ENCODE data around the gene ADH6.
"Not testable (repeated sequence)": the region's sequence is repeated elsewhere in the genome, so short reads cannot be mapped to it uniquely, and the experiment has no call there.

The ADH6 gene

DNA sequence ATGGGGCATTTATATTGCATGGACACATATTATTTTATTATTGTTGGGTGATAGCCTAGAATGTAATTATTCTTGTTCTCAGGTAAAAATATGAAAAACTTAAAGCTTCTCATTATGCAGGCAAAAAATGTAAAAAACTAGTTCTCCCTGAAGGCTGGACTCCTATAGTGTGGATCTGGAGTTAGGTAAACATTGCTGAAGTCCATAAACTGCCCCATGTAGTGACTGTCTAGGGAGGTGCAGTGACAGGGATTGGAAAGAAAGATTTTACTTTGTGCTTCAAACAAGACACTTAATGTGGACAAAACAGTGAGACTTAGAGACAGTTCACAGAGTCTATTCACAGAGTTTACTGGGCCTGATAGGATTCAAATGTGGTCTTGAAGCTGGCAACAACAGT is 17.0 kb downstream of the ADH6 start:
- no peak for DNase-seq (ENCODE audit: low read depth, low spot score)
- no peak overlapping the region for H3K4me3 ChIP-seq (ENCODE audit: low read length)

DNA sequence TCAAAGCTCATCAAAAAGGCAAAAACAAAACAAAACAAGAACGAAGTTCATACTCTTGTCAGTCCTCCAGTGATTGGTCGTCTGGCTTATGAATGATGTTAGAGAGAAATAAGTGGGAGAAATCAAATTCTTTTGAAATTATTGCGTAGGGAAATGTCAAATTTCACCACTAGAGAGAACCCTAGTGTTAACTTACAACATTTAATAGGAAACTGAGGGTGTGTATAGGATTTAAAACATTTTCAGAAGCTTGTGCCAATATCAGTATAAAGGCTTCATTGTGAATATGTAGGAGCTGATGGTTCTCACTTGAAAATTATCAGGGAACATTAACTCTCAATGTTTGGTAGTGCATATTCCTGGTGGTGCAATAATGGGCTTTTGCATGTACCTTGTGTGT is 17.4 kb downstream of the ADH6 start:
- no peak overlapping the region for H3K4me3 ChIP-seq (ENCODE audit: low read length)
- peak; percentile 10 for DNase-seq (ENCODE audit: low read depth, low spot score)

DNA sequence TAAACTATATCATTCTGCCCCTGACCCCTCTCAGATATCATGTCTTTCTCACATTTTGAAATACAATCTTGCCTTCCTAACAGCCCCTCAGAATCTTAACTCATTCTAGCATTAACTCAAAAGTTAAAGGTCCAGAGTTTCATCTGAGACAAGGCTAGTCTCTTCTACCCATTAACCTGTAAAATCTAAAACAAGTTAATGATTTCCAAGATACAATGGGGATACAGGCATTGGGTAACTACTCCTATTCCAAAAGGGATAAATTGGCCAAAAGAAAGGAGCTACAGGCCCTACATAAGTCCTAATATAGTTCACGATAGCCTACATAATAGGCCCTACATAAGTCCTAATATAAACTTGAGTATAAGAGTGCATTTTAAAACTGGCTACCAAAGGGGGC is 18.9 kb downstream of the ADH6 start:
- no peak for DNase-seq (ENCODE audit: low read depth, low spot score)
- no peak overlapping the region for H3K4me3 ChIP-seq (ENCODE audit: low read length)

DNA sequence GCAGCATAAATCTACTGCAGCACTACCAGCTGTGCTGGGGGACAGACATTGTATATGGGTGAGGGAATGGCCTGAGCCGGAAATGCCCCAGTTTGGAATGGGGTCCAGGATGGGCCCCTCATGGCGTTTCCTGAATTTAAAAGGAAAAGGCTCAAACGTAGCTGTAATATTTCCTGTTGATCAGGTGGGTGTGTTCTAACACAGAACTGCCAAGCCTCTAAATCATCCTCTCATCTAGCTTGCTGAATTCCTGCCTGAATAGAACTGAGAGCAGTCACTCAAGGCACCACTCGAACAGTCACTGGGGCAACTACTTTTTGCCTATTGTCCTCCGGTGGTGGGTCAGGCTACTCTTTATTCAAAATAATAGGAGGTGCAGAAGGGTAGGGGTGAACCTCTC is 28.7 kb downstream of the ADH6 start:
- H3K4me3 ChIP-seq (ENCODE audit: low read length) = no peak overlapping the region
- no peak for DNase-seq (ENCODE audit: low read depth, low spot score)

DNA sequence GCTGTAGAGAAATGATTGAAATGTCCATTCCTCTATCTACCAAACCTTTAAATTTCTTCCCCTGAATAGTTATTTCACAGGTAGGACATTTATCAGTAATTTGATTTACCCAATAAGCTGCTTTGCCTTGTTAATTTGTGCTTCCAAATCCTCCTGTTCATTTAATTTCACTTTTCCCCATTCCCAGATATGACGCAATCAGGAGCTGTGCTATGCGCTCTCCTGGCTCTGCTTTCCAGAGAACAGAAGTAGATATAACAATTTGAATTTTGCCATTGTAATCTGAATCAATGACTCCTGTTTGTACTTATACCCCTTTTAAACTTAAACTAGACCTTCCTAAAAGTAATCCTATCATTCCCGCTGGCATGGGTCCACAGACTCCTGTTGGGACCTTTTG is 29.1 kb downstream of the ADH6 start:
- DNase-seq (ENCODE audit: low read depth, low spot score); H3K4me3 ChIP-seq (ENCODE audit: low read length): not testable (repeated sequence)

DNA sequence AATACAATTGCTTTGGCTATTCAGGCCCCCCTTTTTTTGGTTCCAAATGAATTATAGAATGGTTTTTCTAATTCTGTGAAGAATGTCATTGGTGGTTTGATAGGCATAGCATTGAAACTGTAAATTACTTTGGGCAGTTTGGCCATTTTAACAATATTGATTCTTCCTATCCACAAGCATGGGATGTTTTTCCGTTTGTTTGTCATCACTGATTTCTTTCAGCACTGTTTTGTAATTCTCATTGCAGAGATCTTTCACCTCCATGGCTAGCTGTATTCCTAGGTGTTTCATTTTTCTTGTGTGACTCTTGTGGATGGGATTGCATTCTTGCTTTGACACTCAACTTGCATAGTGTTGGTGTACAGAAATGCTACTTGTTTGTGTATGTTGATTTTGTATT is 33.0 kb downstream of the ADH6 start:
- DNase-seq (ENCODE audit: low read depth, low spot score) = no peak
- H3K4me3 ChIP-seq (ENCODE audit: low read length) = no peak overlapping the region

DNA sequence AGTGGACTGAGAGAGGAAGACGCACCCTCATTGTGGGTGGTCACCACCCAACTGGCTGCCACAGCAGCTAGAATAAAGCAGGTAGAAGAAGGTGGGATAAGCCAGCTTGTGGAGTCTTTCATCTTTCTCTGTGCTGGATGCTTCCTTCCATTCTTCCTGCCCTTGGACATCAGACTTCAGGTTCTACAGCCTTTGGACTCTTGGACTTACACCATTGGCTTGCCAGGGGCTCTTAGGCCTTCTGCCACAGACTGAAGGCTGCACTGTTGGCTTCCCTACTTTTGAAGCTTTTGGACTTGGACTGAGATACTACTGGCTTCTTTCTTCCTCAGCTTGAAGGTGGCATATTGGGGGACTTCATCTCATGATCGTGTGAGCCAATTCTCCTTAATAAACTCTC is 33.5 kb downstream of the ADH6 start:
- no peak for DNase-seq (ENCODE audit: low read depth, low spot score)
- no peak overlapping the region for H3K4me3 ChIP-seq (ENCODE audit: low read length)

DNA sequence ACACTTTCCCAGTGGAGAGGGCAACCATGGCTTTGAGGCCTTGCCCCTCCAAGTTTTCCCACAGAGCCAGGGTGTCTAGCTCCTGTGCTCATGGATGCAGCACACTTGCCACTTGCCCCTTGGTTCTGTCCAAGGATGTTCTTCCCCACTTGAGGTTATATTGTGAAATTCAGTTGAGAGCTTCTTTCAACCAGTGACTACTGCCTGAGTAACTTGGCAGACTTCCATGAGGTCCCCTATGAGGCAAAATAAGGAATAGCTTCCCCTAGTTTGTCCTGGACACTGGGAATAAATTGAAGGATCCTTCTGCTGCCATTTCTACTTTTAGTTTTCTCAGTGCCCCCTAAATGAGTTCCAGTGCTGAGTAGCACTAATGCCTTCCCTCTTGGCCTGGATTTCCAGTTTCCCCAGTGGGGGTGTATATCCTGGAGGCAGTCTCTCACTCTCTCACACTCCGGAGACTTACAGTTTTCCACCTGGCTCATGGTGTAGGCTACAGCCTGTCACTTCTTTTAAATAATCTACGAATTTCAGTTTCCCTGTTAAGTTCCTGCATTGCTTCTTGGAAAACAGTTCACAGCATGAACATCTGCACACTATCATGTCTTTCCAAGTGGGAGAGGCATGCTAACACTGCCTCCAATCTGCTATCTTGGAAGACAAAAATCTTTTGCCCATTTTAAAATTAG is 38.5 kb downstream of the ADH6 start:
- H3K4me3 ChIP-seq (ENCODE audit: low read length) = no peak overlapping the region
- DNase-seq (ENCODE audit: low read depth, low spot score) = no peak

DNA sequence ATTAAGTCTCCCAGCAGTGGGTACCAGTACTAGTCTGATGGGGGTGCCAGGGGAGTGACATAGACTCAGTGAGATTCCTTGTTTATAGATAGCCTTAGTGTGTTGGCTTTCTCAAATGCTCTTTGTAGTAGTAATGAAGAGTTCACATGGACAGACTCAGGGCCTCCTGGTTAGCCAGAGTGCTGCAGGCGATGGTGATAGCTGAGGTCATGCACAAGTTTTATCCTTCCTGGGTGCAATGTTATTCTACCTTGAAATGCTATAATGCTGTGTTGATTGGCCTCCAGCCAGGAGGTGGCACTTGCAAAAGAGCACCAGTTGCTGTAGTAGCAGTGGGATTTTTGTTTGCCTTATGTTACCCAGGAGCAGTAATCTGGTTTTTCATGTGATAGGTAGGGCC is 39.4 kb downstream of the ADH6 start:
- DNase-seq (ENCODE audit: low read depth, low spot score) = no peak
- no peak overlapping the region for H3K4me3 ChIP-seq (ENCODE audit: low read length)

DNA sequence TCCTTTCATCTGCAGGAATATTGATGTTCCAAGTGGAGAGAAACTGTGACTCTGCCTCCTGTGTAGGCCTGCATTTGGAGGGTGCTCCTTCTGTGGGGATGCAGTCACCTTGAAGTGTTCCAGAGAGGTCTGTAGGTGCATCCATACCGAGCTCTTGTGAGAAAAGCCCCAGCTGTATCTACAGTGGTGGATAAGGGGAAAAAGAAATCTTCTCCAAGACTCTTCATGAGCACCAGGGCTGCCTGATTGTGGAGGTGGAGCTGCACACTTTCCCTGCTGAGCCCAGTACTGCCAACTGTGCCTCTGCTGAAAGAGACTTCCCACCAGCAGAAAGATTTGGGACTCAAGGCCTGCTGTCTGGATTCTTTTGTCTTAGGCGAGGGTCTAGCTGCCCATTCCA is 39.9 kb downstream of the ADH6 start:
- H3K4me3 ChIP-seq (ENCODE audit: low read length) = no peak overlapping the region
- no peak for DNase-seq (ENCODE audit: low read depth, low spot score)

DNA sequence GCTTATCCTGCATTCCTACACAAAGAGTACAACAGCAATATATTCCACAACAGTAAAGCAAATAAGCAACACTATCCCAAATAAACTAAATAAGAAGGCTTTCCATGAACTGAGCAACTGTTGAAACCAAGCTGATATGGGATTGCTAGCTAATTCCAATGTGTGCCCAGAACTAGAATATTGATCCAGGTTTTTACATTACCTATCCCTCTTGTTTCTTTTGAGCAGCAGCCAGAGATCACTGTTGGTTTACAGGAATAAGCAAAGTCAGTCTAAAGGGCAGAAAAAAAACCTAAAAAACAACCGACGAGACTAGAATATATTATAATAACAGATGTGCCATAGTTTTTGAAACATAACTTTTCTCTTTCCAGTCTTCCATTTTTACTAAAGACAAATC is 52.5 kb downstream of the ADH6 start:
- H3K4me3 ChIP-seq (ENCODE audit: low read length) = no peak overlapping the region
- DNase-seq (ENCODE audit: low read depth, low spot score) = no peak

DNA sequence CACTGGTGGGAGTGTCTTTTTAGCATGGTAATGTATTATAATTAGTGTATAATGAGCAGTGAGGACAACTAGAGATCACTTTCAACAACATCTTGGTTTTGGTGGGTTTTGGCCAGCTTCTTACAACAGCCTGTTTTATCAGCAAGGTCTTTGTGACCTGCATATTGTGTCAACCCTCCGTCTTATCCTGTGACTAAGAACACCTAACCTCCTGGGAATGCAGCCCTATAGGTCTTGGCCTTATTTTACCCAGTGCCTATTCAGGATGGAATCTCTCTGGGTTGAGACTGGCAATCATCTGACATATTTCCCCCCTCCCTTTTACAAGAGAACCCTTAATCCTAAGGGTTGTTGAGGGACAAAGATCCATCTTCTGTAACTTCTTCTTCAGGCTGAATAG is 53.1 kb downstream of the ADH6 start:
- no peak overlapping the region for H3K4me3 ChIP-seq (ENCODE audit: low read length)
- DNase-seq (ENCODE audit: low read depth, low spot score) = no peak

DNA sequence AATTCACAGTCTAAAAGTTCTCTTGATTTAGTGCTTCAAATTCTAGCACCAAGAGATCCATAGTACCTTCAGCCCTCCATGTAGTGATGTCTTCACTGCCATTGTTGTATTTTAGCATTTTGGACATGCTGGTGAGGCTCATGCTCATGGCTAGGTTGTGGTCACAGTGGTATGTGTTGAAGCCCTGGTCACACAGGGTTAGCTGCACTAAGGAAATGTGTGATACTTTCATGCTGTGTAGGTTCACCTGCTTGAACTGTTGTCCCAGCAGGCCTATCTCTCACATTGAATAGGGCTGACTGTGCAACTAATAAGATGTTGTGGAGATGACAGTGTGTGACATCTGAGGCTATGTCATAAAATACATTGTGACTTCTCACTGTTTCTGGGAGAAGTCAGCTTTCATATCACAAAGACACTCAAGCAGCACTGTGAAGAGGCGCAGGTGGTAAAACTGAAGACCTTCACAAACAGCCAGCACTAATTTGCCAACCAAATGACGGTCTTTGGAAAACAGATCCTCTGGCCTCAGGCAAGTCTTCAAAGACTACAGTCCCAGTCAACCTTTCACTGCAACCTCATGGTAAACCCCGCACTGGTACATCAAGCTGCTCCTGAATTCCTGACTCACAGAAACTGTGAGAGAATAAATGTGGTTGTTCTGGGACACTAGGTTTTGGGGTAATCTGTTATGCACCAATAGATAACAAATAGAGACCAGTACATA is 57.5 kb downstream of the ADH6 start:
- no peak overlapping the region for H3K4me3 ChIP-seq (ENCODE audit: low read length)
- no peak for DNase-seq (ENCODE audit: low read depth, low spot score)

DNA sequence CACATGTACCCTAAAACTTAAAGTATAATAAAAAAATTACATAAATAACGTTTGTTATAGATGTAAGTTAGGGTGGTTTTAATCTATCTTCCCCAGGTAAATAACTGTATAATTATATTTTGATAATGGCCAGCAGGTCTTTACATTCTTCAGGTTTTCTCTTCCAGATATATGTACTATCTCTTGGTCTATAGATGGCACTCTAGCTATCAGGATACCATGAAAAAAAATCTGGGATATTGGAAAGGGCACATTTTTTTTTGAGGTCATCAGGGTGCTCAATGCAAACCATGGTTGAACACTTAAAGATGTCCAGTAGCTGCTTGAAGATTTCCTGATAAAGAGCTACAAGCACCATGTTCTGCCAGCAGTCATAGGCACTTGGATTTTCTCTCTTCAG is 59.3 kb downstream of the ADH6 start:
- no peak for DNase-seq (ENCODE audit: low read depth, low spot score)
- H3K4me3 ChIP-seq (ENCODE audit: low read length) = no peak overlapping the region

DNA sequence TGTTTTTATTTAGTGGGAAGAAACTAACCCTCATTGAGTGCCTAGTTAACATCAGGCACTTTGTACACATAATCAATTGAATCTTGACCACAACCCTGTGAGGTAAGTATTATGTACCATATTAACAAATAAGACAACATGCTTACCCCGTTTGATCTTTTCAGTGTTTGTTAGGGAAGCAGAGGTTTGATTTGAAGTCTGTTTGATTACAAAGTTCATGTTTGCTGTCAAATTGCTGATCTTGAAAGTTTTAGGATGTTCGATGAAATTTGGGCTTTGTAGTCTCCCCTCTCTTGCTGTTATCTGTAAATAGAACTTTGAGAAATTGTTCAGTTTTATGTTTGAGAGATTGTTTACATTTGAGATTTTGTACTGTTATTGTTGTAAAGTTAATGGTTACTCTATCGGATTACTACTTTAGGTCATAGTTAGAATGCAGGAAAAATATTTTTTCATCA is 61.5 kb downstream of the ADH6 start:
- no peak for DNase-seq (ENCODE audit: low read depth, low spot score)
- no peak overlapping the region for H3K4me3 ChIP-seq (ENCODE audit: low read length)

DNA sequence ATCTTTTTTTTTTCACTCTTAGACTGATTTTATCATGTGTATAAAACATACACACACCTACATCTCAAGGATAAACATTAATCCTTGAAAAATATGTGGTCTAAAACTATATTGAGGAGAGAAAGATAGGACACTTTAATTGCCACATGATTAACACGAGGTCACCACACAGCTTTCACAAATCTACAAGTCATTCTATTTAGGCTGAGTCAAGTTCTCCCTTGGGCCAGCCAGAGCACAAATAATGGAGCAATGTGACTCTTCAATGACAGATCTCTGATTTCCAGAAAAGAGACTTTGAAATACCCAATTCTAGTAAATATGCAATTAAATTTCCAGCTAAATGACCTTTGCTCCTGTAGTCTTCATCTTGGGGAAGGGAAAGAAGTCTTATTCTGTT is 62.1 kb downstream of the ADH6 start:
- H3K4me3 ChIP-seq (ENCODE audit: low read length) = no peak overlapping the region
- DNase-seq (ENCODE audit: low read depth, low spot score) = no peak

DNA sequence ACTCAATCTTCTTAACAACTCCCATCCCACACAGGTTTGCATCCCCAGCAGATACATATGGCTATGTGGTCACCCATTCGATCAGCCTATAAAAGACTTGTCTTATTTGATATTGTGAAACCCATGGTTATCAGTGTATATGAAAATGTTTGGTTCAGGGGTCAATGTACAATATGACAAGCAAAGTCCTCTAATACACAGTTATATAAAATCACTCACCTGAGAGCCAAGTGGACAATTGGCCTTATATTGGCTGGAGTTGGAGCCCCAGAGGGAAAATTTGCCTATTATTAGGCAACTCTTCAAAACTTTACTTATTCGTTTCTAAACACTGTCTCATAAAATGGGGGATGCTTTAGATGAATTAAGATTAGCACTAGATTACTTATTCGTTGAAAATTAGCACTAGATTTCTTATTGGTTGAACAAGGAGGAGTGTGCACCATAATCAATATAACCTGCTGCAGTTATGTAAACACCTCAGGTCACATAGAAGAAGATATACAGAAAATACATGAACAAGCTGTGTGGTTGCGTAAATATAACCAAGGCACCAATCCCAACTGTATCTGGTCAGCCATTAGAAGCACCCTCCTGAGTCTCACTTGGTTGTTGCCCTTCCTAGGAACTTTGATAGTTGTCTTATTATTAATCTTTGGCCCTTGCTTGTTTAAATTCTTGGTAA is 64.2 kb downstream of the ADH6 start:
- no peak for DNase-seq (ENCODE audit: low read depth, low spot score)
- H3K4me3 ChIP-seq (ENCODE audit: low read length) = no peak overlapping the region

All from Jurkat, Clone E6-1 (cell line).